HEK293T (cell line): Measurements from ENCODE around the gene DHRS13.

ENCODE experiments used
- ARNT ChIP-seq: fragments of 450-650 bp; IDR thresholded peaks from 2 replicates; pipeline ENCODE4 v1.6.1; 2017; ENCODE audit warnings: mild to moderate bottlenecking
- ELF4 ChIP-seq: fragments of 450-650 bp; IDR thresholded peaks from 2 replicates; pipeline ENCODE4 v1.6.1; 2017; ENCODE audit warnings: antibody characterized with exemption
- FOXM1 ChIP-seq: fragments of 450-650 bp; IDR thresholded peaks from 2 replicates; pipeline ENCODE4 v1.6.1; 2017; ENCODE audit warnings: mild to moderate bottlenecking, borderline replicate concordance
- HDGF ChIP-seq: fragments of 450-650 bp; IDR thresholded peaks from 2 replicates; pipeline ENCODE4 v1.6.1; 2017; ENCODE audit warnings: antibody characterized with exemption, borderline replicate concordance
- L3MBTL2 ChIP-seq: fragments of 450-650 bp; conservative IDR thresholded peaks from 2 replicates; pipeline ENCODE4 v1.6.1; 2016; ENCODE audit warnings: mild to moderate bottlenecking
- LEF1 ChIP-seq: fragments of 450-650 bp; IDR thresholded peaks from 2 replicates; pipeline ENCODE4 v1.6.1; 2017; ENCODE audit warnings: mild to moderate bottlenecking, borderline replicate concordance
- PKNOX1 ChIP-seq: fragments of 450-650 bp; IDR thresholded peaks from 2 replicates; pipeline ENCODE4 v1.6.1; 2016
- SP1 ChIP-seq: fragments of 450-650 bp; IDR thresholded peaks from 2 replicates; pipeline ENCODE4 v1.6.1; 2017
- SUZ12 ChIP-seq: fragments of 450-650 bp; IDR thresholded peaks from 2 replicates; pipeline ENCODE4 v1.6.1; 2016; ENCODE audit warnings: mild to moderate bottlenecking
- TARDBP ChIP-seq: fragments of 450-650 bp; IDR thresholded peaks from 2 replicates; pipeline ENCODE4 v1.6.1; 2016
- ZNF384 ChIP-seq: fragments of 450-650 bp; IDR thresholded peaks from 2 replicates; pipeline ENCODE4 v1.6.1; 2016

- TF ChIP-seq ZNF384 = no peak
- no peak for TF ChIP-seq PKNOX1
- no peak for TF ChIP-seq FOXM1
- no peak for TF ChIP-seq SP1
- no peak for TF ChIP-seq SUZ12
- TF ChIP-seq TARDBP = no peak
- no peak for TF ChIP-seq ELF4
- TF ChIP-seq L3MBTL2 = no peak
- TF ChIP-seq ARNT = no peak
- TF ChIP-seq HDGF = no peak
- no peak for TF ChIP-seq LEF1
These were observed 20.6 kb downstream of the DHRS13 start for GRCh38 chr17:28882154-28882895.
